WTC11 (cell line): ENCODE results near the gene NEU2. TPM values are rescaled to one million over a fixed set of nuclear protein-coding genes. Genes with fewer than 3 reads are reported as not detected.

ENCODE experiments used
- ATAC-seq: fragments of 200-7000 bp; cut with Tn5 transposase; 2 replicates; pipeline ENCODE4 v1.10.0; 2021; ENCODE audit warnings: mild to moderate bottlenecking, moderate library complexity
- CTCF ChIA-PET: fragments of 300-600 bp; sonication (Branson Sonifier 250); formaldehyde crosslinking; loops from one replicate; lab custom pipeline; 2021; ENCODE audit warnings: antibody characterized with exemption; lab: Charles Lee
- POLR2A ChIA-PET: fragments of 350-600 bp; sonication (Branson Sonifier 250); formaldehyde crosslinking; loops from one replicate; lab custom pipeline; 2021; ENCODE audit warnings: antibody characterized with exemption; lab: Charles Lee
- DNase-seq: peaks from one replicate; pipeline ENCODE4 v3.0.0; 2021; ENCODE audit warnings: low spot score
- H3K27ac Mint-ChIP-seq: 2 replicates; pipeline ENCODE4 v1.8.0; 2021; ENCODE audit warnings: mixed read lengths
- H3K27me3 Mint-ChIP-seq: 2 replicates; pipeline ENCODE4 v1.8.0; 2021; ENCODE audit warnings: low read depth, mild to moderate bottlenecking, moderate library complexity, mixed read lengths
- H3K36me3 Mint-ChIP-seq: 2 replicates; pipeline ENCODE4 v1.8.0; 2021; ENCODE audit warnings: mixed read lengths
- H3K4me1 Mint-ChIP-seq: 2 replicates; pipeline ENCODE4 v1.8.0; 2022; ENCODE audit warnings: mixed read lengths
- H3K4me3 Mint-ChIP-seq: 2 replicates; pipeline ENCODE4 v1.8.0; 2021; ENCODE audit warnings: mild to moderate bottlenecking, moderate library complexity, mixed read lengths
- H3K9me3 Mint-ChIP-seq: 2 replicates; pipeline ENCODE4 v1.8.0; 2021; ENCODE audit warnings: mixed read lengths
- AFF4 ChIP-seq: sonication (generic); formaldehyde crosslinking; IDR thresholded peaks from 2 replicates; pipeline ENCODE4 v1.8.1; 2023; ENCODE audit warnings: mild to moderate bottlenecking, missing genetic modification reagents, borderline replicate concordance
- CTCF ChIP-seq: fragments of 200-600 bp; IDR thresholded peaks from 2 replicates; pipeline ENCODE4 v1.8.0; 2022; ENCODE audit warnings: antibody characterized with exemption
- NFE2L1 ChIP-seq: sonication (generic); formaldehyde crosslinking; IDR thresholded peaks from 2 replicates; pipeline ENCODE4 v1.8.1; 2023; ENCODE audit warnings: missing genetic modification reagents
- NR2C2 ChIP-seq: sonication (generic); formaldehyde crosslinking; IDR thresholded peaks from 2 replicates; pipeline ENCODE4 v1.8.0; 2022; ENCODE audit warnings: mild to moderate bottlenecking, missing genetic modification reagents
- OVOL2 ChIP-seq: fragments of 250-450 bp; sonication (Bioruptor Pico); IDR thresholded peaks from 2 replicates; pipeline ENCODE4 v1.9.0; 2021; ENCODE audit warnings: mild to moderate bottlenecking, borderline replicate concordance
- PRDM15 ChIP-seq: sonication (generic); formaldehyde crosslinking; IDR thresholded peaks from 2 replicates; pipeline ENCODE4 v1.8.0; 2022; ENCODE audit warnings: missing genetic modification reagents
- PREB ChIP-seq: sonication (generic); formaldehyde crosslinking; IDR thresholded peaks from 2 replicates; pipeline ENCODE4 v1.8.1; 2022; ENCODE audit warnings: mild to moderate bottlenecking, missing genetic modification reagents, moderate library complexity, borderline replicate concordance
- ZBTB21 ChIP-seq: sonication (generic); formaldehyde crosslinking; IDR thresholded peaks from 2 replicates; pipeline ENCODE4 v1.8.1; 2023; ENCODE audit warnings: mild to moderate bottlenecking, missing genetic modification reagents, borderline replicate concordance
- ZMAT4 ChIP-seq: fragments of 250-450 bp; sonication (Bioruptor Pico); IDR thresholded peaks from 2 replicates; pipeline ENCODE4 v1.9.0; 2021; ENCODE audit warnings: mild to moderate bottlenecking
- ZNF281 ChIP-seq: sonication (generic); formaldehyde crosslinking; IDR thresholded peaks from 2 replicates; pipeline ENCODE4 v1.8.0; 2023; ENCODE audit warnings: mild to moderate bottlenecking, missing genetic modification reagents
- ZNF425 ChIP-seq: fragments of 250-450 bp; sonication (Bioruptor Pico); conservative IDR thresholded peaks from 2 replicates; pipeline ENCODE4 v1.9.0; 2021; ENCODE audit warnings: mild to moderate bottlenecking
- total RNA-seq: library from RNA; stranded (reverse); gene quantifications from 3 replicates; pipeline ENCODE4 v1.2.3, GENCODE V29; 2021

NEU2 gene
- total RNA-seq, 1 experiment from 2014 or later: not detected

- TF ChIP-seq OVOL2 (no peak), PRDM15 (CRISPR knock-in tag) (no peak), ZBTB21 (CRISPR knock-in tag) (no peak)
Measured at GRCh38 chr2:233005096-233005495, 27.4 kb upstream of the NEU2 start (continued).

GRCh38 chr2:233006648-233007047 is 25.8 kb upstream of the NEU2 start:
- Mint-ChIP-seq H3K27ac (no peak overlapping the region), H3K36me3 (no peaks in the 10 kb centered on the region), H3K9me3 (no peaks in the 10 kb centered on the region), H3K4me1 (no peaks in the 10 kb centered on the region), H3K4me3 (no peak overlapping the region), H3K27me3 (no peaks in the 10 kb centered on the region; the same call in 1 of the 2 replicates)
- POLR2A ChIA-PET: no interaction called here
- no peak for DNase-seq
- CTCF ChIA-PET: no interaction called here
- ATAC-seq: no peak
- TF ChIP-seq CTCF (no peak), ZMAT4 (CRISPR knock-in tag) (no peak), ZNF425 (no peak), PREB (CRISPR knock-in tag) (no peak), PRDM15 (CRISPR knock-in tag) (no peak), AFF4 (CRISPR knock-in tag) (no peak), ZNF281 (CRISPR knock-in tag) (no peak), NR2C2 (CRISPR knock-in tag) (no peak), NFE2L1 (CRISPR knock-in tag) (no peak)
